Activated B cell treated with CpG ODN at 0.5 μM for 24 hours (primary cell): ENCODE data around the gene BLM. TPM values are rescaled to one million over a fixed set of nuclear protein-coding genes. Genes with fewer than 3 reads are reported as not detected.

Source experiments
- ATAC-seq: fragments of 200-7000 bp; cut with Tn5 transposase; one replicate; pipeline ENCODE4 v1.10.0; 2021; ENCODE audit warnings: low read depth, mild to moderate bottlenecking, moderate library complexity
- CTCF ChIA-PET: fragments of 350-600 bp; sonication (Branson Sonifier 250); formaldehyde crosslinking; loops from one replicate; lab custom pipeline; 2021; ENCODE audit warnings: antibody characterized with exemption; lab: Charles Lee
- POLR2A ChIA-PET: fragments of 350-600 bp; sonication (Branson Sonifier 250); formaldehyde crosslinking; loops from one replicate; lab custom pipeline; 2021; ENCODE audit warnings: antibody characterized with exemption; lab: Charles Lee
- DNase-seq: peaks from one replicate; pipeline ENCODE4 v3.0.0; 2022
- H3K27ac Mint-ChIP-seq: one replicate; pipeline ENCODE4 v1.8.0; 2020; ENCODE audit warnings: mixed read lengths
- H3K27me3 Mint-ChIP-seq: one replicate; pipeline ENCODE4 v1.8.0; 2021; ENCODE audit warnings: mixed read lengths
- H3K36me3 Mint-ChIP-seq: one replicate; pipeline ENCODE4 v1.8.0; 2021; ENCODE audit warnings: low read depth, mixed read lengths
- H3K4me1 Mint-ChIP-seq: one replicate; pipeline ENCODE4 v1.8.0; 2021; ENCODE audit warnings: mixed read lengths
- H3K4me3 Mint-ChIP-seq: one replicate; pipeline ENCODE4 v1.8.0; 2020; ENCODE audit warnings: mild to moderate bottlenecking, mixed read lengths
- H3K9me3 Mint-ChIP-seq: one replicate; pipeline ENCODE4 v1.8.0; 2020; ENCODE audit warnings: mixed read lengths
- CTCF ChIP-seq: fragments of 200-600 bp; IDR thresholded peaks from one replicate; pipeline ENCODE4 v1.8.0; 2022; ENCODE audit warnings: antibody characterized with exemption, mild to moderate bottlenecking
- intact Hi-C: fragments of 100-400 bp; cut with micrococcal nuclease; formaldehyde crosslinking; loops from one replicate; pipeline ENCODE4 v1.15.1; 2024
- total RNA-seq: library from RNA; stranded (reverse); gene quantifications from 2 replicates; pipeline ENCODE4 v1.2.3, GENCODE V29; 2022

Gene BLM
- total RNA-seq, 1 donor from 2014 or later: 23.4 TPM

- Mint-ChIP-seq H3K4me3 (peak overlapping the region; percentile 41), H3K36me3 (peaks cover 20% of the 10 kb centered on the region), H3K27me3 (no peaks in the 10 kb centered on the region), H3K4me1 (peaks cover 45% of the 10 kb centered on the region), H3K9me3 (no peaks in the 10 kb centered on the region), H3K27ac (no peak overlapping the region)
- intact Hi-C loops: loop anchor here (1.0 to 2.0 kb wide), 5 partner anchors 35 to 169 kb away; partner anchors contain the start of gene UNC45A
- ChIA-PET CTCF (interaction anchor here (0.6 to 2.8 kb wide), 7 partner anchors 9 to 308 kb away, joined by 3 to 42 read pairs (median 4); partner anchors contain the start of genes FES, HDDC3 and MAN2A2), POLR2A (interaction anchor here (0.5 to 2.0 kb wide), 10 partner anchors 9 to 117 kb away, joined by 3 to 15 read pairs (median 6); partner anchors contain the start of gene HDDC3)
- ATAC-seq (no peak), DNase-seq (no peak)
- no peak for TF ChIP-seq CTCF
These were observed 100.2 kb downstream of the BLM start for GRCh38 chr15:90817117-90818057.

GRCh38 chr15:90818251-90819210 is 101.4 kb downstream of the BLM start:
- H3K4me3 Mint-ChIP-seq: peak overlapping the region; percentile 41
- intact Hi-C loops: loop anchor here (1.0 to 2.0 kb wide), 5 partner anchors 34 to 170 kb away; partner anchors contain the start of gene UNC45A
- no peaks in the 10 kb centered on the region for H3K27me3 Mint-ChIP-seq
- DNase-seq (peak; percentile 60), ATAC-seq (peak; percentile 95)
- ChIA-PET CTCF (interaction anchor here (0.6 to 2.8 kb wide), 12 partner anchors 8 to 171 kb away, joined by 3 to 42 read pairs (median 4); partner anchors contain the start of genes FES, HDDC3 and MAN2A2), POLR2A (interaction anchor here (0.6 to 2.0 kb wide), 14 partner anchors 10 to 380 kb away, joined by 3 to 15 read pairs (median 5); partner anchors contain the start of genes BLM, FES and HDDC3)
- H3K4me1 Mint-ChIP-seq: peaks cover 46% of the 10 kb centered on the region
- TF ChIP-seq CTCF: no peak
- H3K36me3 Mint-ChIP-seq: peaks cover 12% of the 10 kb centered on the region
- peak overlapping the region; percentile 66 for H3K27ac Mint-ChIP-seq
- H3K9me3 Mint-ChIP-seq: no peaks in the 10 kb centered on the region

- intact Hi-C loops: loop anchor here (2.0 kb wide), 1 partner anchor 115 kb away; the partner anchor contains the start of gene UNC45A
- Mint-ChIP-seq H3K4me1 (peaks cover 48% of the 10 kb centered on the region), H3K27ac (no peak overlapping the region), H3K36me3 (peaks cover 9% of the 10 kb centered on the region), H3K27me3 (no peaks in the 10 kb centered on the region), H3K9me3 (no peaks in the 10 kb centered on the region), H3K4me3 (no peak overlapping the region)
- ChIA-PET CTCF (interaction anchor here (1.6 to 2.8 kb wide), 2 partner anchors 66 to 172 kb away, joined by 5 to 42 read pairs; partner anchors contain the start of gene FES), POLR2A (no interaction called here)
- no peak for DNase-seq
- TF ChIP-seq CTCF: no peak
- no peak for ATAC-seq
These were observed 102.2 kb downstream of the BLM start for GRCh38 chr15:90819390-90819789.

GRCh38 chr15:90819850-90820249 is 102.7 kb downstream of the BLM start:
- H3K27ac Mint-ChIP-seq: no peak overlapping the region
- H3K4me3 Mint-ChIP-seq: no peak overlapping the region
- intact Hi-C loops: loop anchor here (2.0 kb wide), 1 partner anchor 115 kb away; the partner anchor contains the start of gene UNC45A
- ATAC-seq (no peak), DNase-seq (no peak)
- ChIA-PET CTCF (no interaction called here), POLR2A (no interaction called here)
- no peaks in the 10 kb centered on the region for H3K27me3 Mint-ChIP-seq
- no peaks in the 10 kb centered on the region for H3K9me3 Mint-ChIP-seq
- peaks cover 46% of the 10 kb centered on the region for H3K4me1 Mint-ChIP-seq
- no peak for TF ChIP-seq CTCF
- peaks cover 7% of the 10 kb centered on the region for H3K36me3 Mint-ChIP-seq
